ENCODE results near the gene GRK7. TPM values are rescaled to one million over a fixed set of nuclear protein-coding genes. Genes with fewer than 3 reads are reported as not detected.

Gene GRK7
- total RNA-seq, 1 experiment from 2014 or later, result not detected

- intact Hi-C loops (cut with micrococcal nuclease; ENCODE audit: unreplicated experiment), result no loop called here
- TF ChIP-seq CTCF (conservative IDR thresholded peaks at IDR 0.05; ENCODE audit: low read depth, low read length) (no peak), EZH2 (IDR thresholded peaks at IDR 0.05; ENCODE audit: borderline replicate concordance, low read depth, low read length, poor library complexity, severe bottlenecking) (no peak)
- ChIA-PET CTCF (no interaction called here), POLR2A (ENCODE audit: low non-redundant PET) (no interaction called here)
- no peak for DNase-seq (ENCODE audit: low spot score)
- no TSS peak for BruUV-seq (replicated peaks)
- no peaks in the 10 kb centered on the region for H3K9me3 ChIP-seq (ENCODE audit: low read depth, low read length, poor library complexity, severe bottlenecking)
- no peak overlapping the region for H3K4me3 ChIP-seq (ENCODE audit: low read depth, low read length, poor library complexity, severe bottlenecking)
- no peaks in the 10 kb centered on the region for H3K27me3 ChIP-seq (replicated peaks; ENCODE audit: insufficient read depth, low read depth, low read length, poor library complexity)
- no peaks in the 10 kb centered on the region for H3K36me3 ChIP-seq (ENCODE audit: insufficient read depth, low read length, poor library complexity, severe bottlenecking)
- H3K27ac ChIP-seq (ENCODE audit: low read depth, low read length, poor library complexity, severe bottlenecking), result no peak overlapping the region
- peaks cover 34% of the 10 kb centered on the region for H3K4me1 ChIP-seq (ENCODE audit: insufficient read depth, low read length, poor library complexity, severe bottlenecking)
Observed at GRCh38 chr3:141795741-141796080, 32.5 kb downstream of the GRK7 start.

- Histone ChIP-seq H3K4me1 (ENCODE audit: insufficient read depth, low read length, poor library complexity, severe bottlenecking) (peaks cover 34% of the 10 kb centered on the region), H3K27ac (ENCODE audit: low read depth, low read length, poor library complexity, severe bottlenecking) (no peak overlapping the region), H3K4me3 (ENCODE audit: low read depth, low read length, poor library complexity, severe bottlenecking) (no peak overlapping the region), H3K36me3 (ENCODE audit: insufficient read depth, low read length, poor library complexity, severe bottlenecking) (no peaks in the 10 kb centered on the region), H3K27me3 (replicated peaks; ENCODE audit: insufficient read depth, low read depth, low read length, poor library complexity) (no peaks in the 10 kb centered on the region), H3K9me3 (ENCODE audit: low read depth, low read length, poor library complexity, severe bottlenecking) (no peaks in the 10 kb centered on the region)
- intact Hi-C loops (cut with micrococcal nuclease; ENCODE audit: unreplicated experiment), result no loop called here
- ChIA-PET POLR2A (ENCODE audit: low non-redundant PET) (no interaction called here), CTCF (no interaction called here)
- no peak for TF ChIP-seq CTCF (conservative IDR thresholded peaks at IDR 0.05; ENCODE audit: low read depth, low read length)
- no peak for TF ChIP-seq EZH2 (IDR thresholded peaks at IDR 0.05; ENCODE audit: borderline replicate concordance, low read depth, low read length, poor library complexity, severe bottlenecking)
- BruUV-seq (replicated peaks), result no TSS peak
- DNase-seq (ENCODE audit: low spot score), result peak; percentile 57
Observed at GRCh38 chr3:141796081-141796888, 33.1 kb downstream of the GRK7 start.

GRCh38 chr3:141796889-141797781, 33.9 kb downstream of the GRK7 start:
- H3K4me1 ChIP-seq (ENCODE audit: insufficient read depth, low read length, poor library complexity, severe bottlenecking), result peaks cover 34% of the 10 kb centered on the region
- H3K4me3 ChIP-seq (ENCODE audit: low read depth, low read length, poor library complexity, severe bottlenecking), result no peak overlapping the region
- no peaks in the 10 kb centered on the region for H3K36me3 ChIP-seq (ENCODE audit: insufficient read depth, low read length, poor library complexity, severe bottlenecking)
- peak; percentile 73 for DNase-seq (ENCODE audit: low spot score)
- ChIA-PET CTCF (no interaction called here), POLR2A (ENCODE audit: low non-redundant PET) (no interaction called here)
- intact Hi-C loops (cut with micrococcal nuclease; ENCODE audit: unreplicated experiment), result no loop called here
- peak overlapping the region; percentile 67 for H3K27ac ChIP-seq (ENCODE audit: low read depth, low read length, poor library complexity, severe bottlenecking)
- no TSS peak for BruUV-seq (replicated peaks)
- H3K9me3 ChIP-seq (ENCODE audit: low read depth, low read length, poor library complexity, severe bottlenecking), result no peaks in the 10 kb centered on the region
- H3K27me3 ChIP-seq (replicated peaks; ENCODE audit: insufficient read depth, low read depth, low read length, poor library complexity), result no peaks in the 10 kb centered on the region
- TF ChIP-seq EZH2 (IDR thresholded peaks at IDR 0.05; ENCODE audit: borderline replicate concordance, low read depth, low read length, poor library complexity, severe bottlenecking) (no peak), CTCF (conservative IDR thresholded peaks at IDR 0.05; ENCODE audit: low read depth, low read length) (no peak)
